Tibial artery (tissue), 4 donors: Measurements from ENCODE around the gene RFLNA.

Source experiments
- DNase-seq, 2 donors: peaks; one replicate each; pipeline ENCODE4 v3.0.0-alpha.2; 2019
- H3K27ac ChIP-seq, 2 donors: fragments of 200-600 bp; sonication (generic) in 1 of 2; 1 replicate in 1 of 2; 2 replicates in 1 of 2; pipeline ENCODE4 v1.5.1; 2018 to 2019; ENCODE audit warnings: mild to moderate bottlenecking in 1 of 2
- H3K27me3 ChIP-seq, 2 donors: fragments of 200-600 bp; sonication (generic) in 1 of 2; one replicate each; pipeline versions ENCODE4 v1.5.1 to v1.6.0; 2016 to 2019
- H3K36me3 ChIP-seq, 3 donors: fragments of 200-600 bp; sonication (generic) in 2 of 3; one replicate each; pipeline ENCODE4 v1.5.1; 2016 to 2019; ENCODE audit warnings: mild to moderate bottlenecking in 2 of 3
- H3K4me1 ChIP-seq, 4 donors: fragments of 200-600 bp; sonication (generic) in 2 of 4; 1 replicate in 3 of 4; 2 replicates in 1 of 4; pipeline ENCODE4 v1.5.1; 2016 to 2019
- H3K4me3 ChIP-seq, 2 donors: fragments of 200-600 bp; sonication (generic) in 1 of 2; 1 replicate in 1 of 2; 2 replicates in 1 of 2; pipeline ENCODE4 v1.5.1; 2018 to 2019; ENCODE audit warnings: mild to moderate bottlenecking in 2 of 2
- H3K9me3 ChIP-seq, 3 donors: fragments of 200-600 bp; sonication (generic) in 1 of 3; one replicate each; pipeline ENCODE4 v1.5.1; 2016 to 2019
- CTCF ChIP-seq, 2 experiments: fragments of 200-600 bp in 1 of 2; fragments of 450-650 bp in 1 of 2; IDR thresholded peaks; one replicate each; pipeline ENCODE4 v1.5.1; 2017 to 2019; ENCODE audit warnings: antibody characterized with exemption in 2 of 2, mild to moderate bottlenecking in 1 of 2, moderate library complexity in 1 of 2
- intact Hi-C: fragments of 100-400 bp; cut with DNase I; formaldehyde crosslinking; loops from one replicate; pipeline ENCODE4 v1.15.0; 2023; ENCODE audit warnings: low total_unique reads

Gene RFLNA

GRCh38 chr12:124309744-124310143 lies 14.9 kb downstream of the RFLNA start:
- intact Hi-C loops: no loop called here
- H3K27ac ChIP-seq: no peak overlapping the region
- H3K4me1 ChIP-seq: no peaks in the 10 kb centered on the region
- no peak for TF ChIP-seq CTCF (IDR thresholded peaks at IDR 0.05)
- DNase-seq: no peak
- H3K4me3 ChIP-seq: no peak overlapping the region
- no peaks in the 10 kb centered on the region for H3K9me3 ChIP-seq
- no peaks in the 10 kb centered on the region for H3K36me3 ChIP-seq
- no peaks in the 10 kb centered on the region for H3K27me3 ChIP-seq

GRCh38 chr12:124310178-124310577 lies 15.3 kb downstream of the RFLNA start:
- H3K27me3 ChIP-seq: no peaks in the 10 kb centered on the region
- H3K27ac ChIP-seq: no peak overlapping the region
- TF ChIP-seq CTCF (IDR thresholded peaks at IDR 0.05): no peak
- intact Hi-C loops: no loop called here
- DNase-seq: no peak
- H3K9me3 ChIP-seq: no peaks in the 10 kb centered on the region
- no peak overlapping the region for H3K4me3 ChIP-seq
- H3K4me1 ChIP-seq: no peaks in the 10 kb centered on the region
- no peaks in the 10 kb centered on the region for H3K36me3 ChIP-seq

GRCh38 chr12:124310785-124311184 lies 15.9 kb downstream of the RFLNA start:
- no peak overlapping the region for H3K27ac ChIP-seq
- no peak for DNase-seq

GRCh38 chr12:124311292-124312109 lies 16.6 kb downstream of the RFLNA start:
- Histone ChIP-seq H3K27ac (no peak overlapping the region), H3K4me1 (no peaks in the 10 kb centered on the region), H3K36me3 (no peaks in the 10 kb centered on the region), H3K4me3 (no peak overlapping the region), H3K27me3 (no peaks in the 10 kb centered on the region), H3K9me3 (no peaks in the 10 kb centered on the region)
- no peak for DNase-seq
- intact Hi-C loops: no loop called here
- TF ChIP-seq CTCF (IDR thresholded peaks at IDR 0.05): no peak

More at GRCh38 chr12:124310785-124311184, 15.9 kb downstream of the RFLNA start:
- no peaks in the 10 kb centered on the region for H3K27me3 ChIP-seq
- H3K9me3 ChIP-seq: no peaks in the 10 kb centered on the region
- H3K4me1 ChIP-seq: no peaks in the 10 kb centered on the region
- no peaks in the 10 kb centered on the region for H3K36me3 ChIP-seq
- intact Hi-C loops: no loop called here
- TF ChIP-seq CTCF (IDR thresholded peaks at IDR 0.05): no peak
- no peak overlapping the region for H3K4me3 ChIP-seq

GRCh38 chr12:124312601-124313000 lies 17.7 kb downstream of the RFLNA start:
- no peaks in the 10 kb centered on the region for H3K36me3 ChIP-seq
- H3K27ac ChIP-seq: no peak overlapping the region
- TF ChIP-seq CTCF (IDR thresholded peaks at IDR 0.05): no peak
- no peak for DNase-seq
- no peak overlapping the region for H3K4me3 ChIP-seq
- intact Hi-C loops: no loop called here
- H3K4me1 ChIP-seq: no peaks in the 10 kb centered on the region
- H3K9me3 ChIP-seq: no peaks in the 10 kb centered on the region
- no peaks in the 10 kb centered on the region for H3K27me3 ChIP-seq
